NCI-H460 (cell line): ENCODE measurements around the gene NIPAL4. TPM values are rescaled to one million over a fixed set of nuclear protein-coding genes. Genes with fewer than 3 reads are reported as not detected.
"Not testable (repeated sequence)": the region's sequence is repeated elsewhere in the genome, so short reads cannot be mapped to it uniquely, and the experiment has no call there.

ENCODE experiments used
- DNase-seq: peaks from one replicate; pipeline ENCODE4 v3.0.0-alpha.2; 2016; ENCODE audit warnings: low read depth; ENCODE audit errors: extremely low read depth
- total RNA-seq: library from RNA; depleted of rRNA; stranded (reverse); fragments of >200 nt; shearing (Covaris generic); gene quantifications from 2 replicates; pipeline ENCODE4 v1.2.3, GENCODE V29; 2014

The NIPAL4 gene
- total RNA-seq, 1 experiment from 2014 or later, result 0.32 TPM

GRCh38 chr5:157481666-157482065 lies 21.7 kb downstream of the NIPAL4 start:
- DNase-seq, result no peak

- DNase-seq, result not testable (repeated sequence)
These were observed 22.7 kb downstream of the NIPAL4 start for GRCh38 chr5:157482702-157483101.

DNA sequence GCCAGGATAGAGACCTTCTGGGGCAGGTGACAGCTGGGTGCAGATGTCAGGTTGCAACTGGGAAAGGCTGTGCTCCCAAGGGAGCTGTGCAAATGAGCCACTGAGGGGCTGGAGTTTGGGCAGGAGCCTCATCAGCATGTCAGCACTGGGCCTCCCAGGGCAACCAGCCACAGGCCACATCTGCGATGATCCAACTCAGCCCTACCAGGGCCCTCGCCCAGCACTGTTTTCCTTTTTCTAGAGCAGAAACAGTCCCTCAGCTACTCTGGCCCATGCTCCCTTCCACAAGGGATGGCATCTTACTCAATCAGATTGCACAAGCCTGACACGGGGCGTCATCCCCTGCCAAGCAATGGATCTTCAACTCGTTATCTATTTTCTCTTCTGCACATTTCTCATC lies 24.8 kb downstream of the NIPAL4 start:
- DNase-seq, result no peak

GRCh38 chr5:157485340-157485739 lies 25.3 kb downstream of the NIPAL4 start:
- no peak for DNase-seq

- no peak for DNase-seq
These were observed 25.8 kb downstream of the NIPAL4 start for GRCh38 chr5:157485811-157486210.

GRCh38 chr5:157486221-157486681 lies 26.2 kb downstream of the NIPAL4 start:
- no peak for DNase-seq

DNA sequence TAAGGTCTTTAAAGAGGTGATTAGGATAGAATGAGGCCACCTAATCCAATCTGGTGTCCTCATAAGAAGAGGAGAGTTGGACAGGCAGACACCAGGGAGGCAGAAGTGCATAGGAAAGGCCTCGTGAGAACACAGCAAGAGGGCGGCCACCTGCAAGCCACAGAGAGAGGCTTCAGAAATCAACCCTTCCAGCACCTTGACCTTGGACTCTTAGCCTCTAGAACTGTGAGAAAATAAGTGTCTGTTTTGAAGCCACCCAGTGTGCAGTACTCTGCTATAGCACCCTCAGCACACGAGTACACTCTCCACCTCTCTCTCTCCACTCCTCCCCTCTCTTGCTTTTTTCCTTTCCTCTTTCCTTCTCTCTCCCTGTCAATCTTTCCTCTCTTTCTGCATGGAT lies 26.8 kb downstream of the NIPAL4 start:
- DNase-seq, result no peak

GRCh38 chr5:157487358-157487757 lies 27.3 kb downstream of the NIPAL4 start:
- no peak for DNase-seq

GRCh38 chr5:157491471-157491995 lies 31.5 kb downstream of the NIPAL4 start:
- DNase-seq, result no peak

DNA sequence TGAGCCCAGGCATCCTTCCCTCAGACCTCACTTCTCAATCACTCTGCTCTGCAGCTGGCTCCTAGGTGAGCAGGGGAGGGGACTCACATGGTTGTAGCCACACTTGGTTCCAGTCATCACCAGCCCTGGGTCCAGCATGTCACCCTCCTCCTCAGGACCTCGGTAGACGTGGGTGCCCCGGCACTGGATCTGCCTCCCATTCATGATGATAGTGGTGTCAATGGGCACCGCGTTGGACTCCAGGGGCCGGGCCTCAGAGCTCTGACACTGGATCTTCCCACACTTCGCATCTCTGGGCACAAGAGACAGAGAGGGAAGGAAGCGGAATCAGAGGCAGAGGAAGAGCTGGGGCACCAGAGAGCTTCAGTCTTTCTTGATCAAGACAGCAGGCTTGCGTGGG lies 32.9 kb downstream of the NIPAL4 start:
- DNase-seq, result no peak

DNA sequence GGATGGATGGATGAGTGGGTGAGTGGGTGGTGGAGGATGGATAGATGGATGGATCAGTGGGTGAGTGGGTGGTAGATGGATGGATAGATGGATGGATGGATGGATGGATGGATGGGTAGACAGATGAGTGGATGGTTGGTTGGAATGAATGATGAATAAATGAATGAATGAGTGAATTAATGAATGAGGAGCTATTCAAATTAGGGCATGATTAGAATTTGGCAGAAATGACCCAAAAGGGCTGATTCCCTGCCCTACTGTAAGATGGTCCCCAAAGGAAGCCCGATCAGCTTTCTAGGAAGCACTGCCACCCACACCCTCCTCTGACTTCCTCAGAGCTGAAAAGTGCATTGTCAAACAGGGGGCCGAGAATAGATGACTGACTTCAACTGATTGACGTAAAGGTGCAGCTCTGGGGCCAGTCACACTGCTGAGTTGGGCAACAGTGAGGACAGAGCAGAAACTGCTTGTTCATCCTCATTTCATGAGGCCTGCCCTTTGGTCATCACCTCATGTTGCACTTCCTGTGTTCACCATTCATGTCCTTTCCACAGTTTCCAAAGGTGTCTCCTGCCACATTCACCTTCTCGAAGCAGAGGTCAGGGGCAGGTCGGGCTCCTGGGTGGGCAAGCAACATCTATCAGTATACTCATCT lies 34.3 kb downstream of the NIPAL4 start:
- DNase-seq, result no peak

DNA sequence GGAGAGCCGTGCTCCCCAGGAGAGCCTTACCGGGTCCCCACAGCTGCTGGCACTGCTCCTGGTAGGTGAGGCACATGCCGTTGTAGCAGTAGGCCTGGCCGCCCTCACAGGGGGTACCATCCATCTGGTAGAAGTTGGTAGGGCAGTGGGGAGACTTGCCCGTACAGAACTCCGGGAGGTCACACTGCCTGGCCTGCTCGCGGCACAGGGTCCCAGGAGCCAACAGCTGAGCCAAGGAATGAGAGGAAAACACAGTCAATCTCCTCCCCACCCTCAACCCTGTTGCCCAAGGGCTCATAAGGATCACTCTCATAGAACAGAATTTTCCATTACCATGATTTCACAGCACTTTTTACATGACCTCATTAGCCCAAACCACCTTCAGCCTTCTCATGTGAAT lies 36.9 kb downstream of the NIPAL4 start:
- no peak for DNase-seq

DNA sequence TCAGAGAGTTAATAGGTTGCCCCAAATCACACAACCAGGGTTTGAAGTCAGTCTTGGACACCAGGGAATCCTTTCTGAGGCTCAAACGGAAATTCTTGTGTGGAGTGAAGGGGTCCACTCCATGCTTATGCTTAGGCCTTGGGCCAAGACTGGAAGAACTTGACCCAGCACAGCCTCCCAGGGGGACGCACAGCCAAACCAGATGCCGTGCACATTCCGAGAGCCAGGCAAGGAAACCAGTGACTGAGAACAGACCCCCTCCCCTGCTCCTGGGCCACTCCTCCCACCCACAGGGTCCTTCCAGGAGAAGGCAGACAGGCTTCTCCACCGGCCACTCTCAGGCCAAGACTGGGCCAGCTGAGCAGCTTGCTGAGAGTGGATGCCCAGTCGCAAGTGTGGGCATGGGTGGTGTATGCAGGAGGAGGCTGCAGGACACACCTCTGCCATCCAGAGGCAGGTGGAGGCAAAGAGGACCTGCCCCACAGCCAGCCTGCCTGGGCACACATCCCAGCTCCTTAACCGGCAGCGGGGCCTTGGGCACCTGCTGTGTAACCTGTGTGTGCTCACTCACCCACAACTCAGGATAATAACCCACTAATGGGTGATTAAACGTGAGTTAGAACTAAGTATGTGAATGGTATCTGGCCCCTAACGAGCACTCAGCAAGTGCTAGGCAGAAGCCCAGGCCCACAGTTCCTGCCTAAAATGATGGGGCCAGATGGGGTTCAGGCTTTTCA lies 38.0 kb downstream of the NIPAL4 start:
- no peak for DNase-seq

DNA sequence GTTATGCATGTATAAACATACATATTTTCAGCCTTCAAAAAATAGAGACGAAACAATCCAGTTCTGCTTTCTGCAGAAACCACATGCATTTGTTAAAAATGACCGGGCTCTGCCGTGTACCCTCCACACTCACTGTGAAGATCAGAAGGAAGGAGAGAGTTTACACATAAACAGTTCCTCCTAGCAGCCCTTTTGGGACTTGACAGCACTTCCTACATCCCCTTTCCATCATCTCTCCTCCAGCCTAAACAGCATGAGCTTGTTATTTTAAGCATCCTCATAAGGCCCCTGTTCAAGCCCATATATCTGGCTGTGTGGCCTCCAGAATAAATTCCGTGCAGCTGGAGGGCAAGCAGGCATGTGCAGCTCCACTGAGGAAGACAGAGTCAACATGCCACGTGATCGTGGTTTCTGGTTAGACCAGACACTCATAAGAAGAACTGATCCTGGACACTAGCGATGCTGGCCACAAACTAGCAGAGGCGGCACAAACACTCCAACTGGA lies 42.2 kb downstream of the NIPAL4 start:
- DNase-seq, result no peak

DNA sequence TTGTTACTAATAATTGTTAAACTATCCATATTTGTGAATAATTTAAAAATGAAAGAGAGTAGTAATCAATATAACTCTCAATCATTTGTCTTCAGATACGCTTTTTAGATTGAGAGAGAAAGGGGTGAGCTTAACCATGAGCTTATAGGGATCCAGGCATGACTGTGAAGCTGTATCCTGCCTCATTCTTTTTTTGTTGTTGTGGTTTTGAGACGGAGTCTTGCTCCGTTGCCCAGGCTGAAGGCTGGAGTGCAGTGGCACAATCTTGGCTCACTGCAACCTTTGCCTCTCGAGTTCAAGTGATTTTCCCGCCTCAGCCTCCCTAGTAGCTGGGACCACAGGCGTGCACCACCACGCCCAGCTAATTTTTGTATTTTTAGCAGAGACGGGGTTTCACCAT lies 44.0 kb downstream of the NIPAL4 start:
- DNase-seq, result no peak

GRCh38 chr5:157505496-157505895 lies 45.5 kb downstream of the NIPAL4 start:
- DNase-seq, result no peak

DNA sequence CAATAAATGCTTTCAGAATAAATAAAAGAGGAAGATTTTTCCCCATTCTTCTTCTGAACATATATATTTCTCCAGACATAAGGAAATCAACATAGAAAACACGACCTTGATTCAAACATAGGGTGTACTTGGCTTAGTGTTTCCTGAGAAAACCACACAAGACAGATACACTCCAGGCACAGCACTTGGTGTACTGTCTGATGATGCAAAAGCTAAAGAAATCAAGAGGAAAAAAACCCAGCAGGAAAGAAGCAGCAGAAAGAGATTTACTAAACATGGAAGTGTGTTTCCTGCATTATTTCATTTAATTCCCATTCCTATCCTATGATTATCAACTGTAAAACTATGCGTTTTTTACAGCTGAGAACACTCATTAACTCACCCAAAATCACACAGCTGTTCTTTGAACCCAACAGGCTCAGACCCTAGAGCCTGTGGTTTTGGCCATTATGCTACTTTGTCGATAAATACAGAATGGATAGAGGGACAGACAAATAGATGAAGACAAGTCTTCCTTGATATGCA lies 46.1 kb downstream of the NIPAL4 start:
- DNase-seq, result no peak

GRCh38 chr5:157506981-157507780 lies 47.2 kb downstream of the NIPAL4 start:
- no peak for DNase-seq

- no peak for DNase-seq
These were observed 49.1 kb downstream of the NIPAL4 start for GRCh38 chr5:157509093-157509492.

DNA sequence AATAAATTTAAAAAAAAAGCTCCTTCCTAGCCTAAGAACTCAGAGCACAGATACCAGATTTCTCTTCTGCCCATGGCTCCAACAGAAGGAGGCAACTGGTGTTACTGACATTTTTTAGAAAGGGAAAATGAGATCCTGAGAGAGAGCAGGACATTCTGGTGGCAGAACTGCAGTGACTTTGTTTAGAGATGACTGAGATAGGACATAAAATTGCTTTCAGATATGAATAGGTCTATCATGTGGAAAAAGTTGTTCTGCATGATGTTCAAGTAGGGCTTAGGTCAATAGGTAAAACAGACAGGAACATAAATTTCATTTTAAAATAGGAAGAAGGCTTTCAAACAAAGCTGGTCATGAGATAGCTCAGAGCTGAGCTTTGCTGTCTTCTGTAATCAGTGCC lies 49.6 kb downstream of the NIPAL4 start:
- DNase-seq, result no peak

GRCh38 chr5:157510682-157511081 lies 50.7 kb downstream of the NIPAL4 start:
- DNase-seq, result no peak
